ENCODE data around the gene NDUFAF4. TPM values are rescaled to one million over a fixed set of nuclear protein-coding genes. Genes with fewer than 3 reads are reported as not detected.

NDUFAF4 gene
- total RNA-seq, 2 donors from 2014 or later, result 48.0 to 51.9 TPM

- no peaks in the 10 kb centered on the region for H3K36me3 ChIP-seq (ENCODE audit: control insufficient read depth, insufficient read depth, low read length)
- H3K4me3 Mint-ChIP-seq, result no peak overlapping the region
- H3K36me3 Mint-ChIP-seq (ENCODE audit: low read depth), result no peaks in the 10 kb centered on the region
- no peak overlapping the region for H3K27ac Mint-ChIP-seq
- DNase-seq, result no peak
- no peak for TF ChIP-seq CTCF (conservative IDR thresholded peaks at IDR 0.05)
- no peaks in the 10 kb centered on the region for H3K4me1 ChIP-seq (ENCODE audit: control insufficient read depth, insufficient read depth, low read length)
- 85 to 89% methylated on average over 3 to 4 of the region's 4 CpGs for WGBS, 2 experiments (ENCODE audit: insufficient coverage in 1 of 2, insufficient read length in 1 of 2)
- no peaks in the 10 kb centered on the region for H3K27me3 Mint-ChIP-seq (ENCODE audit: insufficient read depth)
- no peak overlapping the region for H3K9ac ChIP-seq (ENCODE audit: extremely low read depth, low read length, poor library complexity, severe bottlenecking)
- no peaks in the 10 kb centered on the region for H3K27me3 ChIP-seq (ENCODE audit: control insufficient read depth, insufficient read depth, low read length, poor library complexity, severe bottlenecking)
- no peaks in the 10 kb centered on the region for H3K9me3 Mint-ChIP-seq
- no peaks in the 10 kb centered on the region for H3K9me3 ChIP-seq (ENCODE audit: control insufficient read depth, low read length)
- H3K27ac ChIP-seq (ENCODE audit: low read depth, low read length), result peak overlapping the region; percentile 2
- no peaks in the 10 kb centered on the region for H3K4me1 Mint-ChIP-seq
- H3K4me3 ChIP-seq (ENCODE audit: low read length), result no peak overlapping the region
These were observed 41.5 kb upstream of the NDUFAF4 start for GRCh38 chr6:96939007-96939805.

GRCh38 chr6:96934087-96934486 is 36.4 kb upstream of the NDUFAF4 start:
- 90 to 96% methylated on average over 3 to 4 of the region's 4 CpGs for WGBS, 2 experiments (ENCODE audit: insufficient coverage in 1 of 2, insufficient read length in 1 of 2)
- H3K4me3 ChIP-seq (ENCODE audit: low read length), result no peak overlapping the region
- no peaks in the 10 kb centered on the region for H3K36me3 Mint-ChIP-seq (ENCODE audit: low read depth)
- no peaks in the 10 kb centered on the region for H3K4me1 ChIP-seq (ENCODE audit: control insufficient read depth, insufficient read depth, low read length)
- no peaks in the 10 kb centered on the region for H3K36me3 ChIP-seq (ENCODE audit: control insufficient read depth, insufficient read depth, low read length)
- H3K4me3 Mint-ChIP-seq, result no peak overlapping the region
- H3K9ac ChIP-seq (ENCODE audit: extremely low read depth, low read length, poor library complexity, severe bottlenecking), result no peak overlapping the region
- no peak for DNase-seq
- H3K27me3 ChIP-seq (ENCODE audit: control insufficient read depth, insufficient read depth, low read length, poor library complexity, severe bottlenecking), result no peaks in the 10 kb centered on the region
- H3K4me1 Mint-ChIP-seq, result peaks cover 3% of the 10 kb centered on the region
- no peak for TF ChIP-seq CTCF (conservative IDR thresholded peaks at IDR 0.05)
- H3K9me3 ChIP-seq (ENCODE audit: control insufficient read depth, low read length), result no peaks in the 10 kb centered on the region
- H3K27ac Mint-ChIP-seq, result no peak overlapping the region
- peaks cover under 1% of the 10 kb centered on the region for H3K27me3 Mint-ChIP-seq (ENCODE audit: insufficient read depth)
- H3K27ac ChIP-seq (ENCODE audit: low read depth, low read length), result no peak overlapping the region
- no peaks in the 10 kb centered on the region for H3K9me3 Mint-ChIP-seq

DNA sequence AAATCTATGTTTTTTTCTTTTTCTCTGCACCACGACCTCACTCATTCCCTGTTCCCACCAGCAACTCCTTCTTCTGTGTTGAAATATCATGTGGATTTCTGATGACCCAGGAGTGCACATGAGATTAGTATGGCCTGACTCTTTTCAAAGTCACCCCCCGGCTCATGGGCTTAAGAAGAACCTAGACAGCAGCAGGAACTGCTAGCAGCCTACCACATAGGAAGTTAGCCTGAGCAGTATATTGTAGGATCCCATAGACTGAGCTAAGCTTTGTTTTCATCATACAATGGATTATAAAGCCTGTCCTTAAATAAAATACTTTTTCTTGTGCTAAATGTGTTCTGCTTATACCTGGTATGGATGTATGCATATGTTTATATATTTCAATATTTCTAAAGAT is 33.5 kb upstream of the NDUFAF4 start:
- no peak overlapping the region for H3K4me3 Mint-ChIP-seq
- no peak for TF ChIP-seq CTCF (conservative IDR thresholded peaks at IDR 0.05)
- H3K9me3 Mint-ChIP-seq, result no peaks in the 10 kb centered on the region
- Histone ChIP-seq H3K9me3 (ENCODE audit: control insufficient read depth, low read length) (no peaks in the 10 kb centered on the region), H3K27ac (ENCODE audit: low read depth, low read length) (no peak overlapping the region), H3K9ac (ENCODE audit: extremely low read depth, low read length, poor library complexity, severe bottlenecking) (no peak overlapping the region), H3K27me3 (ENCODE audit: control insufficient read depth, insufficient read depth, low read length, poor library complexity, severe bottlenecking) (no peaks in the 10 kb centered on the region), H3K4me3 (ENCODE audit: low read length) (no peak overlapping the region), H3K4me1 (ENCODE audit: control insufficient read depth, insufficient read depth, low read length) (no peaks in the 10 kb centered on the region), H3K36me3 (ENCODE audit: control insufficient read depth, insufficient read depth, low read length) (no peaks in the 10 kb centered on the region)
- no peak for DNase-seq
- peaks cover 20% of the 10 kb centered on the region for H3K27me3 Mint-ChIP-seq (ENCODE audit: insufficient read depth)
- H3K27ac Mint-ChIP-seq, result no peak overlapping the region
- H3K36me3 Mint-ChIP-seq (ENCODE audit: low read depth), result no peaks in the 10 kb centered on the region
- peaks cover 3% of the 10 kb centered on the region for H3K4me1 Mint-ChIP-seq
- WGBS, 2 experiments (ENCODE audit: insufficient coverage in 1 of 2, insufficient read length in 1 of 2), result 83 to 88% methylated on average over 1 to 2 of the region's 2 CpGs

All from endodermal cell (in vitro differentiated cells).